ENCODE measurements around the gene CGB1.

DNA sequence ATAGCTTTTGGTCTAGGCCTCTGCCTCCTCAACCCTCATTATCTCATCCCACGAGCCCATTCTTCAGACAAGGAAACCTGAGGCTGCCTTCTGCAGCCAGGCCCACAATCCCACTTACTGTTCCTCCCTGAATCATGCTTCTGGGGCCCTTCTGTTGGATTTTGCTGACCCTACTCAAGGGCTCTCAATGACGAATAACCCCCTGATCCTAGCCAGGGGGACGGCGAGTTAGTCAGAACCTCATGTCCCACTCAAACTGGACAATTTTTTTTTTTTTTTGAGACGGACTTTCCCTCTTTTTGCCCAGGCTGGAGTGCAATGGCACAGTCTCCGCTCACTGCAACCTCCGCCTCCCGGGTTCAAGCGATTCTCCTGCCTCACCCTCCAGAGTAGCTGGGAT, 14.6 kb downstream of the CGB1 start:
- TF ChIP-seq ZNF600 (tag by site-specific recombination; IDR thresholded peaks at IDR 0.05) = no peak
- no peak for TF ChIP-seq ZBTB1 (tag by site-specific recombination; IDR thresholded peaks at IDR 0.05)
- TF ChIP-seq ZNF555 (tag by site-specific recombination; conservative IDR thresholded peaks at IDR 0.05) = no peak
- no peak for TF ChIP-seq ZBTB17 (tag by site-specific recombination; IDR thresholded peaks at IDR 0.05)
